A375 (cell line): Measurements from ENCODE around the gene ITGB1. TPM values are rescaled to one million over a fixed set of nuclear protein-coding genes. Genes with fewer than 3 reads are reported as not detected.

Source experiments
- total RNA-seq: library from RNA; depleted of rRNA; stranded (reverse); fragments of >200 nt; shearing (Covaris generic); gene quantifications from 2 replicates; pipeline ENCODE4 v1.2.3, GENCODE V29; 2014; rRNA removed

Gene ITGB1
- 307 and 361 TPM in 2 replicates for total RNA-seq

DNA sequence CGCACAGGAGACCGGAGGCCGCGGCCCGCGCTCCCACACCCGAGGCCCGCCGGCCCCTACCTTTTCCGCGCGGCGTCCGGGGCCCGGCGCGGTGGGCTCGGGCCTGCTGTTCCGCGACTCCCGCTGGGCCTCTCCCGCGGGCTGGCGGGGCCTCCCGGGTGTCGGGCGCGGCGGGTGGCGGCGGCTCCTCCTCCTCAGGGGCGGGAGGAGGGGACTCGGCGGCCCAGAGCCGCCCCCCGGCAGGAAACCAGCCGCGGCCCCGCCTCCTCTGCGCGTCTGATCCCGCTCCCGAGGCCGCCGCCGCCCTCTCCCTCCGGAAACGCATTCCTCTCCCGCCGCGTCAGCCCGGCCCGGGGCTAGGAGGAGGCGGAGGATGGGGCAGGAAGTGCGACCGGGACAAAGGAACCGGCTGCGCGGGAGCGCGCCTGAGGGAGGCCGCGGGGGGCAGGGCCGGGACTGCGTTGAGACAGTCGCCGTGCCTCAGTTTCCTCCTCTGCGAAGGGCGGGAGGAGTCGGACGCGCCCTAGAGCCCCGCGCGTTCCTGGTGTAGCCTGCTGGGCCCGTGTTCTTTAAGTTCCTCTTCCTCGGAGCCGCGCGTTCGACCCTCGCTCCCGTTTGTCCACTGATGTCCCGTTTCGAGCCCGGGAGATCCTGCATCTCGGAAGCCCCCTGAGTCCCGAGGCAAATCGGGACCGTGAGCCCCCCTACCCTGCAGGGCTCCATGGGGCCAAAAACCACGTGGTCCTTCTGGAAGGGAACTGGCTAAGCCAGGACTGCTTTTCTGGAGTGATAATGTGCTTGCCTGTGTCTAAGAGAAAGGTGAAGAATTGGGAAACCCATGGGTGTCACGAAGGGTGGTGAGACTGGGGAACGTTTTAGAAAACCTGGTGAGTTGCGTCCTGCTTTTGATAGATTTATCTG is at the start of gene ITGB1:
Gene ITGB1, minus strand, starts transcription at position 146 of the 921 bp plus-strand sequence. CDS start 22,672 bp downstream, outside the sequence.

